PC-9 (cell line): ENCODE results near the gene EXOC7. TPM values are rescaled to one million over a fixed set of nuclear protein-coding genes. Genes with fewer than 3 reads are reported as not detected.
A peak's percentile ranks its signal among the peaks of the same experiment; 100 is the strongest.
"Not testable (repeated sequence)": the region's sequence is repeated elsewhere in the genome, so short reads cannot be mapped to it uniquely, and the experiment has no call there.

Experiments
- BruUV-seq: library from RNA; stranded (reverse); fragments of 400-500 nt; replicated peaks from 2 replicates; lab custom pipeline; 2021; lab: Mats Ljungman, UMichigan
- CTCF ChIA-PET: fragments of 300-600 bp; sonication (Branson Sonifier 250); formaldehyde crosslinking; loops from one replicate; lab custom pipeline; 2022; ENCODE audit warnings: antibody characterized with exemption; lab: Charles Lee
- POLR2A ChIA-PET: fragments of 300-600 bp; sonication (Branson Sonifier 250); formaldehyde crosslinking; loops from one replicate; lab custom pipeline; 2022; ENCODE audit warnings: antibody characterized with exemption; ENCODE audit not compliant: unreplicated experiment; lab: Charles Lee
- DNase-seq, 2 experiments: peaks; one replicate each; pipeline versions ENCODE4 v3.0.0 to v3.0.0-alpha.2; 2015 to 2022; ENCODE audit warnings: mixed read lengths in 1 of 2
- H2AFZ ChIP-seq: fragments of 200-600 bp; sonication (generic); 2 replicates; pipeline ENCODE4 v1.8.1; 2017; ENCODE audit warnings: antibody characterized with exemption
- H3F3A ChIP-seq: fragments of 200-600 bp; sonication (generic); 2 replicates; pipeline ENCODE4 v1.8.1; 2017; ENCODE audit warnings: antibody characterized with exemption, mild to moderate bottlenecking, low read depth; ENCODE audit not compliant: insufficient read depth
- H3K27ac ChIP-seq: fragments of 200-600 bp; sonication (generic); 2 replicates; pipeline ENCODE4 v1.6.1; 2016; ENCODE audit warnings: mixed run types
- H3K27me3 ChIP-seq: fragments of 200-600 bp; sonication (generic); 2 replicates; pipeline ENCODE4 v1.6.1; 2016; ENCODE audit warnings: low read depth, mixed run types; ENCODE audit not compliant: insufficient read depth
- H3K36me3 ChIP-seq: fragments of 200-600 bp; sonication (generic); 2 replicates; pipeline ENCODE4 v1.6.1; 2016; ENCODE audit warnings: low read depth, mixed run types
- H3K4me1 ChIP-seq: fragments of 200-600 bp; sonication (generic); replicated peaks from 2 replicates; pipeline ENCODE4 v1.6.1; 2016; ENCODE audit warnings: mixed run types; ENCODE audit not compliant: insufficient read depth
- H3K4me2 ChIP-seq: fragments of 200-600 bp; sonication (generic); 2 replicates; pipeline ENCODE4 v1.6.1; 2017; ENCODE audit warnings: mixed run types
- H3K4me3 ChIP-seq: fragments of 200-600 bp; sonication (generic); 2 replicates; pipeline ENCODE4 v1.6.1; 2016; ENCODE audit warnings: mixed run types
- H3K79me2 ChIP-seq: fragments of 200-600 bp; sonication (generic); 2 replicates; pipeline ENCODE4 v1.6.1; 2017; ENCODE audit warnings: low read depth, mixed run types
- H3K9me2 ChIP-seq: fragments of 200-600 bp; sonication (generic); 2 replicates; pipeline ENCODE4 v1.8.1; 2017; ENCODE audit warnings: mild to moderate bottlenecking; ENCODE audit not compliant: insufficient read depth
- H3K9me3 ChIP-seq: fragments of 200-600 bp; sonication (generic); 2 replicates; pipeline ENCODE4 v1.8.1; 2016; ENCODE audit warnings: low read depth; ENCODE audit not compliant: insufficient read depth
- H4K20me1 ChIP-seq: fragments of 200-600 bp; sonication (generic); 2 replicates; pipeline ENCODE4 v1.8.1; 2017; ENCODE audit not compliant: insufficient read depth
- EZH2 ChIP-seq: fragments of 200-600 bp; sonication (generic); IDR thresholded peaks from 2 replicates; pipeline ENCODE4 v1.8.0; 2017; ENCODE audit warnings: antibody characterized with exemption, low read depth
- intact Hi-C: fragments of 100-400 bp; cut with micrococcal nuclease; formaldehyde crosslinking; loops from one replicate; pipeline ENCODE4 v1.10.0; 2022; ENCODE audit not compliant: unreplicated experiment
- total RNA-seq: library from RNA; stranded (reverse); gene quantifications from 2 replicates; pipeline ENCODE4 v1.2.3, GENCODE V29; 2021
- TF ChIP-seq, protein P1 (sequence below): fragments of 200-600 bp; sonication (generic); conservative IDR thresholded peaks from 2 replicates; pipeline ENCODE4 v1.6.1; 2017; ENCODE audit warnings: mixed run types, antibody characterized with exemption, mild to moderate bottlenecking, moderate library complexity

Gene EXOC7
- total RNA-seq, 1 experiment from 2014 or later, result 131 TPM

GRCh38 chr17:76048711-76049110 is 54.9 kb downstream of the EXOC7 start:
- intact Hi-C loops, result no loop called here
- no peaks in the 10 kb centered on the region for H4K20me1 ChIP-seq
- POLR2A ChIA-PET, result interaction anchor here (0.6 kb wide), 1 partner anchor 15 kb away, joined by 3 read pairs; no protein-coding TSS in a partner anchor
- no TSS peak for BruUV-seq
- H2AFZ ChIP-seq, result no peak overlapping the region
- peaks cover 27% of the 10 kb centered on the region for H3K79me2 ChIP-seq
- peak in 1 of 2 experiments; percentile 67 for DNase-seq
- no peak overlapping the region for H3K4me2 ChIP-seq
- H3K9me2 ChIP-seq, result no peaks in the 10 kb centered on the region
- TF ChIP-seq, protein P1, sequence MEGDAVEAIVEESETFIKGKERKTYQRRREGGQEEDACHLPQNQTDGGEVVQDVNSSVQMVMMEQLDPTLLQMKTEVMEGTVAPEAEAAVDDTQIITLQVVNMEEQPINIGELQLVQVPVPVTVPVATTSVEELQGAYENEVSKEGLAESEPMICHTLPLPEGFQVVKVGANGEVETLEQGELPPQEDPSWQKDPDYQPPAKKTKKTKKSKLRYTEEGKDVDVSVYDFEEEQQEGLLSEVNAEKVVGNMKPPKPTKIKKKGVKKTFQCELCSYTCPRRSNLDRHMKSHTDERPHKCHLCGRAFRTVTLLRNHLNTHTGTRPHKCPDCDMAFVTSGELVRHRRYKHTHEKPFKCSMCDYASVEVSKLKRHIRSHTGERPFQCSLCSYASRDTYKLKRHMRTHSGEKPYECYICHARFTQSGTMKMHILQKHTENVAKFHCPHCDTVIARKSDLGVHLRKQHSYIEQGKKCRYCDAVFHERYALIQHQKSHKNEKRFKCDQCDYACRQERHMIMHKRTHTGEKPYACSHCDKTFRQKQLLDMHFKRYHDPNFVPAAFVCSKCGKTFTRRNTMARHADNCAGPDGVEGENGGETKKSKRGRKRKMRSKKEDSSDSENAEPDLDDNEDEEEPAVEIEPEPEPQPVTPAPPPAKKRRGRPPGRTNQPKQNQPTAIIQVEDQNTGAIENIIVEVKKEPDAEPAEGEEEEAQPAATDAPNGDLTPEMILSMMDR, result no peak
- no peak for TF ChIP-seq EZH2
- H3K4me1 ChIP-seq, result peaks cover 42% of the 10 kb centered on the region
- no peak overlapping the region for H3K27ac ChIP-seq
- peaks cover under 1% of the 10 kb centered on the region; the same call in 1 of the 2 replicates for H3K9me3 ChIP-seq
- H3K36me3 ChIP-seq, result peaks cover 20% of the 10 kb centered on the region
- no peaks in the 10 kb centered on the region for H3K27me3 ChIP-seq
- H3F3A ChIP-seq, result peaks cover 38% of the 10 kb centered on the region
- H3K4me3 ChIP-seq, result no peak overlapping the region
- CTCF ChIA-PET, result no interaction called here

DNA sequence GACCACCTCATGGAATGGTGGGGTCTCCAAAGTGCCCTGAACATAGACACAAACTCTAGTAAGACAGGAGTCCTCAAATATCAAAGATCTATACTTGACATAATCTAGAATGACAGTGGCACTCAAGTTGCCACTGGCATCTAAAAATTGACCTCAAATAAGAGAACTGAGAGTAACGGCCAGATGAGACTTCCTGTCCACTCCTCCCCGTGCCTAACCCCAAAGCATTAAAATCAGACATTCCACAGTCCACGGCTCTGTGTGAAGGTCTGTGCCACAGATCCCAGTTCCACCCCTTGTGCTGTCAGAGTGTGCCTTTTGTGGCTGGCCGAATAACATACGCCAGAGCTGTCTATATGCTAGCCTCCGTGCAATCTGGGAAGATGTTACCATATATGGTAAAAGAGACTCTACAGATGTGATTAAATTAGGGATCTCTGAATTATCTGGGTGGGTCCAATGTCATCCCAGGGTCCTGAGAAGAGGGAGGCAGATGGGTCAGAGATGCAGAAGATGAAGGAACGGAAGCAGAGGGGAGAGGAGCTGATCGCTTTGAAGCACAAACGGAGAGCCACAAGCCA is 55.5 kb downstream of the EXOC7 start:
- Histone ChIP-seq H3K27ac (no peak overlapping the region), H3K4me3 (no peak overlapping the region), H3K9me3 (no peaks in the 10 kb centered on the region), H3K36me3 (peaks cover 20% of the 10 kb centered on the region; the same call in 1 of the 2 replicates), H3K4me1 (peaks cover 36% of the 10 kb centered on the region), H4K20me1 (no peaks in the 10 kb centered on the region), H3K27me3 (no peaks in the 10 kb centered on the region), H3K4me2 (no peak overlapping the region), H3F3A (peaks cover 32% of the 10 kb centered on the region), H3K9me2 (no peaks in the 10 kb centered on the region), H3K79me2 (peaks cover 23% of the 10 kb centered on the region), H2AFZ (no peak overlapping the region)
- BruUV-seq, result no TSS peak
- POLR2A ChIA-PET, result no interaction called here
- CTCF ChIA-PET, result no interaction called here
- no peak for DNase-seq
- TF ChIP-seq, protein P1, result no peak
- TF ChIP-seq EZH2, result no peak
- intact Hi-C loops, result no loop called here

DNA sequence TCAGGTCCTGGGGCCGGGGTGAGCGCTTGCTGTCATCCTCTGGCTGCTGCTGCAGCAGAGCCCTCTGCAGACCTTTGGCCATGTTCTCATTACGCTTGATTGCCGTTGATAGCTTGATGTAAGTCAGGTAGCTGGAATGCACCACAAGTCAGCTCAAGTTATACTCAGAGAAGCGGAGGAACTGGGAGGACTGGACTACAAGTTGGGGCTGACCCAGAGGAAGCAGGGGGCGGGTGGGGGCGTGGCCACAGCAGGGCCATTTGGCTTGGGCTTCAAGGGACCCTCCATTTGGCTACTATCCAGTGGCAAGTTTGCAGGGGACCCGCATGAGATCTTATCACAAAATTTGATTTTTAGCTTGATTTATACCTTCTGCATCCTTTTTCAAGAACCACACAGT is 57.5 kb downstream of the EXOC7 start:
- H3K4me1 ChIP-seq, result peaks cover 20% of the 10 kb centered on the region
- H3K27me3 ChIP-seq, result no peaks in the 10 kb centered on the region
- H3F3A ChIP-seq, result peaks cover 17% of the 10 kb centered on the region; the same call in 1 of the 2 replicates
- peaks cover 20% of the 10 kb centered on the region; the same call in 1 of the 2 replicates for H3K36me3 ChIP-seq
- TF ChIP-seq EZH2, result no peak
- TF ChIP-seq, protein P1, result no peak
- H2AFZ ChIP-seq, result no peak overlapping the region
- H4K20me1 ChIP-seq, result no peaks in the 10 kb centered on the region
- H3K9me3 ChIP-seq, result no peaks in the 10 kb centered on the region
- BruUV-seq, result no TSS peak
- POLR2A ChIA-PET, result interaction anchor here (0.5 to 0.7 kb wide), 3 partner anchors 12 to 476 kb away, joined by 3 to 8 read pairs (median 4); no protein-coding TSS in a partner anchor
- H3K4me3 ChIP-seq, result no peak overlapping the region
- CTCF ChIA-PET, result interaction anchor here (0.6 to 0.7 kb wide), 5 partner anchors 9 to 206 kb away, joined by 3 to 10 read pairs (median 7); no protein-coding TSS in a partner anchor
- H3K4me2 ChIP-seq, result no peak overlapping the region
- no peak overlapping the region for H3K27ac ChIP-seq
- H3K79me2 ChIP-seq, result peaks cover 11% of the 10 kb centered on the region; the same call in 1 of the 2 replicates
- peak; percentile 40 to 59 for DNase-seq
- H3K9me2 ChIP-seq, result no peaks in the 10 kb centered on the region
- intact Hi-C loops, result no loop called here

DNA sequence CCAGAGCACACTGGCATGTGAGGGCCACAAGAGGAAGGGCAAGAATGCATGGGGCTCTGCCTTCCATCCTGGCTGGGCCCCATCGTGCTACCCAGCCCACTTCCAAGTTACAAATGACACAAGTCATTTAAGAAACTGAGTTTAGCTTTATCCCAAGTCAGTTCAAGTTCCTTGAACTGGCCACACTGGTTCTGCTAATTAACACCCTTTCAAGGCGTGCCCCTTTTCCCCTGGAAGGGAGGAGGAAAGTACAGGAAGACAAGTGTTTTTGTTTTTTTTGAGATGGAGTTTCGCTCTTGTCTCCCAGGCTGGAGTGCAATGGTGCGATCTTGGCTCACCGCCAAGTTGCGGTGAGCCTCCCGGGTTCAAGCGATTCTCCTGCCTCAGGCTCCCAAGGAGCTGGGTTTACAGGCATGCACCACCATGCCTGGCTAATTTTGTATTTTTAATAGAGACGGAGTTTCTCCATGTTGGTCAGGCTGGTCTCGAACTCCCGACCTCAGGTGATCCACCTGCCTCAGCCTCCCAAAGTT is 59.0 kb downstream of the EXOC7 start:
- H4K20me1 ChIP-seq, H3K9me3 ChIP-seq, BruUV-seq, H2AFZ ChIP-seq, H3K9me2 ChIP-seq, DNase-seq, CTCF ChIA-PET, intact Hi-C loops, H3K27me3 ChIP-seq, H3K79me2 ChIP-seq, H3K4me3 ChIP-seq, H3F3A ChIP-seq, H3K4me1 ChIP-seq, POLR2A ChIA-PET, H3K27ac ChIP-seq, H3K4me2 ChIP-seq: not testable (repeated sequence)
- peaks cover 16% of the 10 kb centered on the region; the same call in 1 of the 2 replicates for H3K36me3 ChIP-seq

- H2AFZ ChIP-seq, H3K9me2 ChIP-seq, intact Hi-C loops, H3K4me2 ChIP-seq, H4K20me1 ChIP-seq, DNase-seq, H3K36me3 ChIP-seq, BruUV-seq, H3K27ac ChIP-seq, H3K9me3 ChIP-seq, H3K79me2 ChIP-seq, H3K27me3 ChIP-seq, H3F3A ChIP-seq, POLR2A ChIA-PET, H3K4me1 ChIP-seq, H3K4me3 ChIP-seq, CTCF ChIA-PET: not testable (repeated sequence)
Observed at GRCh38 chr17:76042868-76043267, 60.7 kb downstream of the EXOC7 start.
